Cardiac fibroblast (primary cell): ENCODE results near the gene COA1.
A peak's percentile ranks its signal among the peaks of the same experiment; 100 is the strongest.
"Not testable (repeated sequence)": the region's sequence is repeated elsewhere in the genome, so short reads cannot be mapped to it uniquely, and the experiment has no call there.

ENCODE experiments used
- DNase-seq, 2 donors: peaks; one replicate each; pipeline versions ENCODE4 v3.0.0 to v3.0.0-alpha.2; 2010; ENCODE audit warnings: low read depth in 2 of 2
- H3K4me3 ChIP-seq, 2 donors: replicated peaks in 1 of 2; 1 replicate in 1 of 2; 2 replicates in 1 of 2; pipeline ENCODE4 v1.5.1; 2011; ENCODE audit warnings: low read depth in 2 of 2, low read length in 2 of 2, mild to moderate bottlenecking in 2 of 2, moderate library complexity in 1 of 2
- CTCF ChIP-seq: IDR thresholded peaks from one replicate; pipeline ENCODE4 v1.5.1; 2011; ENCODE audit warnings: low read depth, mild to moderate bottlenecking, low read length, inconsistent platforms

Gene COA1

GRCh38 chr7:43735403-43735801 lies 6.1 kb upstream of the COA1 start:
- H3K4me3 ChIP-seq = no peak overlapping the region
- no peak for DNase-seq
- TF ChIP-seq CTCF = no peak

DNA sequence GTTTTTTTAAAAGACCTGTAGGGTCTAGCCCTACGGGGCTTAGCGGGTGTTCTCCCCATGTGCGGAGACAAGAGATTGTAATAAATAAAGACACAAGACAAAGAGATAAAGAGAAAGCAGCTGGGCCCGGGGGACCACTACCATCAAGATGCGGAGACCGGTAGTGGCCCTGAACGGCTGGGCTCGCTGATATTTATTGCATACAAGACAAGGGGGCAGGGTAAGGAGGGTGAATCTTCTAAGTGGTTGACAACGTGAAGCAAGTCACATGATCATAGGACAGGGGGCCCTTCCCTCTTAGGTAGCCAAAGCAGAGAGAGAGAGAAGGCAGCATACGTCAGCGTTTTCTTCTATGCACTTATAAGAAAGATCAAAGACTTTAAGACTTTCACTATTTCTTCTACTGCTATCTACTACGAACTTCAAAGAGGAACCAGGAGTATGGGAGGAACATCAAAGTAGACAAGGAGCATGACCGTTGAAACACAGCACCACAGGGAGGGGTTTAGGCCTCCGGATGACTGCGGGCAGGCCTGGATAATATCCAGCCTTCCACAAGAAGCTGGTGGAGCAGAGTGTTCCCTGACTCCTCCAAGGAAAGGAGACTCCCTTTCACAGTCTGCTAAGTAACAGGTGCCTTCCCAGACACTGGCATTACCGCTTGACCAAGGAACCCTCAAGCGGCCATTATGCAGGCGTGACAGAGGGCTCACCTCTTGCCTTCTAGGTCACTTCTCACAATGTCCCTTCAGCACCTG lies 5.4 kb upstream of the COA1 start:
- DNase-seq = not testable (repeated sequence)

DNA sequence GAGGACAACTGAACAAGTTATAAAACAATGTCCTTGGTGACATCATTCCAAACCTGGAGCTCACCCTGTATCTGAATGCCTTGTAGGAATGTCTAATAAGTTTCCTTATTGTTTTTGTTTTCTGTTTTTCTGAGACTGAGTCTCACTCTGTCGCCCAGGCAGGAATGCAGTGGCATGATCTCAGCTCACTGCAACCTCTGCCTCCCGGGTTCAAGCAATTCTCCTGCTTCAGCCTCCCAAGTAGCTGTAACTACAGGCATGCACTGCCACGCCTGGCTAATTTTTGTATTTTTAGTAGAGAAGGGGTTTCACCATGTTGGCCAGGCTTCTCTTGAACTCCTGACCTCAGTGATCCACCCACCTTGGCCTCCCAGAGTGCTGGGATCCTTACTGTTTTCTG lies 2.2 kb upstream of the COA1 start:
- H3K4me3 ChIP-seq = not testable (repeated sequence)

More for the DNA sequence above, 5.4 kb upstream of the COA1 start:
- H3K4me3 ChIP-seq = not testable (repeated sequence)

GRCh38 chr7:43729924-43730248 lies 563 bp upstream of the COA1 start:
- no peak for DNase-seq
- TF ChIP-seq CTCF = no peak
- H3K4me3 ChIP-seq = peak overlapping the region; percentile 76 to 85

More for the DNA sequence above, 2.2 kb upstream of the COA1 start:
- DNase-seq = not testable (repeated sequence)

DNA sequence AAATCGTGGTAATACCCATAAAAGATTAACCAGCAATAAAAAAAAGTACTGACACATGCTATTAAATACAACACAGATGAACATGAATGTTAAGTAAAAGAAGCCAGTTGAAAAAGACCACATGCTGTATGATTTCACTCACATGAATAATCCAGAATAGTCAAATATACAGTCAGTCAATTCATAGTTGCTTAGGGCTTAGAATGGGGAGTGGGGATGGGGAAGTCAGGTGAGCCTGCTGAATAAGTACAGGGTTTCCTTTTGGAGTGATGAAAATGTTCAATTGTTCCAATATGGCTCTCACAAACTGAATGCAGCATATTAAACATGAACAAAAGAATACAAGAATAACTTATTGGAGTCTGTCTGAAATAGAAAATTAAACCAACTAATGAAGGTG lies 1.8 kb downstream of the COA1 start:
- no peak overlapping the region for H3K4me3 ChIP-seq
- TF ChIP-seq CTCF = no peak
- DNase-seq = no peak

DNA sequence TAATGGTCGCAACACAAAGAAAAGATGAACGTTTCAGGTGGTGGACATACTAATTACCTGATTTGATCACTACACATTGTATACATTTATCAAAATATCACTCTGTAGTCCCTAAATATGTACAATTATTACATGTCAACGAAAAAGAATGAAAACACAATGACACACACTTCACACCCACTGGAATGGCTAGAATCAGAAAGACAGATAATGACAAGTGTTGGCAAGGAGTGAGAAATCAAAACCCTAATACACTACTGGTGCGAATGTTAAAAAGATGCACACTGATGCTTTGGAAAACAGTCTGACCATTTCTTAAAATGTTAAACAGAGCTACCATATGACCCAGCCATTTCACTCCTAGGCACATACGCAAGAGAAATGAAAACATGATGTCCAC lies 2.3 kb downstream of the COA1 start:
- no peak for TF ChIP-seq CTCF
- no peak for DNase-seq
- no peak overlapping the region for H3K4me3 ChIP-seq

DNA sequence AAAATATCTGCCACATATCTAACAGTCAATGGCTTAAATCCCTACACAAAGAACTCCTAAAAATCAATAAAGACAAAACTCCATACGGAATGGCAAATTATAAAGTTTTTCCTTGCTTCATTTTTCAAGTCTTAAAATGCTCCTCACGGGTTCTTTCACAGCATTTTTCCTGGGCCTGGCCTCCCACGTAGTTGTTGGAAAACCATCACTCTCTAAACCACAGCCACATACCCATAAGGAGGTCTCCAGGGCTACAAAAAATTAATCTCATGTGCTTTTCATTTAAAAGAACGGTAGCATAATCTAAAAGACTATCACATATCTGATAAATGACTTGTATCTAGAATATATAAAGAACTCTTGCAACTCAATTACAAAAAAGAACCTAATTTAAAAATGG lies 2.9 kb downstream of the COA1 start:
- no peak for TF ChIP-seq CTCF
- DNase-seq = no peak

DNA sequence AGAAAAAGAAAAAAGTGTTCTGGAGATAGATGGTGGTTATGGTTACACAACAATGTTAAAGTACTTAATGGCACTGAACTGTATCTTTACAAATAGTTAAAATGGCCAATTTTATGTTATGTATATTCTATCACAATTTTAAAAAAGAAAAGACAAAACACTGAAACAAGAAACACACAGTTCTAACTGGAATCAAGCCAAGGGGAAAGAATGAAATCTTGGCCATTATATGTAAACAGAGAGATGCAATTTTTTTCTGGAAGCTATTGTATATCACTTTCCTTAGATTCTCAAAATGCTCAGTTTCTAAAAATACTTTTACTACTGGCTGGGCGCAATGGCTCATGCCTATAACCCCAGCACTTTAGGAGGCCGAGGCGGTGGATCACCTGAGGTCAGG lies 4.1 kb downstream of the COA1 start:
- no peak overlapping the region for H3K4me3 ChIP-seq
- no peak for DNase-seq
- no peak for TF ChIP-seq CTCF

More for the DNA sequence above, 2.9 kb downstream of the COA1 start:
- H3K4me3 ChIP-seq = no peak overlapping the region
